K562 (cell line): ENCODE results near the gene BTD.

Experiments
- EZH2 ChIP-seq: IDR thresholded peaks from 2 replicates; pipeline ENCODE4 v1.6.1; 2012; ENCODE audit warnings: low read depth, mild to moderate bottlenecking, inconsistent platforms, low read length, borderline replicate concordance
- MYC ChIP-seq, 2 experiments: fragments of 250-450 bp in 1 of 2; sonication (Bioruptor Pico) in 1 of 2; IDR thresholded peaks; 2 replicates each; pipeline versions ENCODE4 v1.5.1 to v1.6.1; 2012 to 2021; ENCODE audit warnings: low read depth in 2 of 2, borderline replicate concordance in 1 of 2, improper control_type of control experiment in 1 of 2, low read length in 1 of 2, mild to moderate bottlenecking in 1 of 2, moderate library complexity in 1 of 2
- POLR2A ChIP-seq: fragments of 450-650 bp; conservative IDR thresholded peaks from 2 replicates; pipeline ENCODE4 v1.6.1; 2016
- RAD51 ChIP-seq: fragments of 450-650 bp; IDR thresholded peaks from 2 replicates; pipeline ENCODE4 v1.7.1; 2016; ENCODE audit warnings: low read depth, mild to moderate bottlenecking, borderline replicate concordance
- SP2 ChIP-seq: IDR thresholded peaks from 2 replicates; pipeline ENCODE4 v1.6.1; 2011; ENCODE audit warnings: mild to moderate bottlenecking, low read depth, low read length, moderate library complexity; ENCODE audit not compliant: poor library complexity, severe bottlenecking; ENCODE audit errors: extremely low read depth
- SREBF2 ChIP-seq: sonication (generic); formaldehyde crosslinking; IDR thresholded peaks from 2 replicates; pipeline ENCODE4 v1.4.0; 2020; ENCODE audit warnings: mild to moderate bottlenecking, missing genetic modification reagents
- TF ChIP-seq, protein P1 (sequence below): fragments of 250-450 bp; sonication (Bioruptor Pico); IDR thresholded peaks from 2 replicates; pipeline ENCODE4 v1.4.0; 2020; ENCODE audit warnings: mild to moderate bottlenecking, moderate library complexity

DNA sequence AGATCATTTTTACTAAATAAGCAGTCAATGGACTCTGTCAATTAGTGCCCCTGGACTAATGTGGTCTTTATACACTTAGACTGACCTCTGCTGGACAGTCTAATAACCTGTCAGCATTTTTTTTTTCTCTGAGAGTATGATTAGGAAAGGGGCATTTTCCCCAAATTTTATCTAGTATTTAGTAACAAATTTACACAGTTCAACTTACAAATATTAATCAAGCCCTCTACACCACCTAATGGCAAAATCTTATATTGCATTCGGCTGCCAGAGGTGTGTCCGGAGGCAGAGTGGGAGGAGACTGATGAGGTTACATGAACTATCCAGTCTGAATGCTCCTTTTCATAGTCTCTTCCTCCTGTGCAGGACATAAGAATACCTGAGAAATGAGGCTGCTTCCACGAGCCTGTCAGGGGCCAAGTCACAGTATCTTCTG is 44.0 kb upstream of the BTD start:
- TF ChIP-seq MYC (IDR thresholded peaks at IDR 0.05; ENCODE audit: low read depth, low read length): no peak
- no peak for TF ChIP-seq MYC (CRISPR knock-in tag; IDR thresholded peaks at IDR 0.05; ENCODE audit: borderline replicate concordance, low read depth)
- no peak for TF ChIP-seq POLR2A
- no peak for TF ChIP-seq EZH2
- TF ChIP-seq RAD51: no peak
- TF ChIP-seq SREBF2 (CRISPR knock-in tag): no peak
- TF ChIP-seq, protein P1, sequence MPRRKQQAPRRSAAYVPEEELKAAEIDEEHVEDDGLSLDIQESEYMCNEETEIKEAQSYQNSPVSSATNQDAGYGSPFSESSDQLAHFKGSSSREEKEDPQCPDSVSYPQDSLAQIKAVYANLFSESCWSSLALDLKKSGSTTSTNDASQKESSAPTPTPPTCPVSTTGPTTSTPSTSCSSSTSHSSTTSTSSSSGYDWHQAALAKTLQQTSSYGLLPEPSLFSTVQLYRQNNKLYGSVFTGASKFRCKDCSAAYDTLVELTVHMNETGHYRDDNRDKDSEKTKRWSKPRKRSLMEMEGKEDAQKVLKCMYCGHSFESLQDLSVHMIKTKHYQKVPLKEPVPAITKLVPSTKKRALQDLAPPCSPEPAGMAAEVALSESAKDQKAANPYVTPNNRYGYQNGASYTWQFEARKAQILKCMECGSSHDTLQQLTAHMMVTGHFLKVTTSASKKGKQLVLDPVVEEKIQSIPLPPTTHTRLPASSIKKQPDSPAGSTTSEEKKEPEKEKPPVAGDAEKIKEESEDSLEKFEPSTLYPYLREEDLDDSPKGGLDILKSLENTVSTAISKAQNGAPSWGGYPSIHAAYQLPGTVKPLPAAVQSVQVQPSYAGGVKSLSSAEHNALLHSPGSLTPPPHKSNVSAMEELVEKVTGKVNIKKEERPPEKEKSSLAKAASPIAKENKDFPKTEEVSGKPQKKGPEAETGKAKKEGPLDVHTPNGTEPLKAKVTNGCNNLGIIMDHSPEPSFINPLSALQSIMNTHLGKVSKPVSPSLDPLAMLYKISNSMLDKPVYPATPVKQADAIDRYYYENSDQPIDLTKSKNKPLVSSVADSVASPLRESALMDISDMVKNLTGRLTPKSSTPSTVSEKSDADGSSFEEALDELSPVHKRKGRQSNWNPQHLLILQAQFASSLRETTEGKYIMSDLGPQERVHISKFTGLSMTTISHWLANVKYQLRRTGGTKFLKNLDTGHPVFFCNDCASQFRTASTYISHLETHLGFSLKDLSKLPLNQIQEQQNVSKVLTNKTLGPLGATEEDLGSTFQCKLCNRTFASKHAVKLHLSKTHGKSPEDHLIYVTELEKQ (CRISPR knock-in tag): no peak
- TF ChIP-seq SP2: no peak
